ENCODE results near the gene TECPR2.
A peak's percentile ranks its signal among the peaks of the same experiment; 100 is the strongest.

GRCh38 chr14:102437997-102438915 is 75.5 kb downstream of the TECPR2 start:
- TF ChIP-seq CTCF (IDR thresholded peaks at IDR 0.05) (peak; percentile 70 to 86 (median 78)), POLR2AphosphoS5 (IDR thresholded peaks at IDR 0.05) (no peak)
